ENCODE measurements around the gene SRMS. TPM values are rescaled to one million over a fixed set of nuclear protein-coding genes. Genes with fewer than 3 reads are reported as not detected.
A peak's percentile ranks its signal among the peaks of the same experiment; 100 is the strongest.
"Not testable (repeated sequence)": the region's sequence is repeated elsewhere in the genome, so short reads cannot be mapped to it uniquely, and the experiment has no call there.

SRMS gene
- total RNA-seq, 2 donors from 2014 or later, result 2.4 to 4.6 TPM

- ATAC-seq (peak; percentile 62), DNase-seq (peak in 1 of 2 donors; percentile 62)
- intact Hi-C loops (cut with DNase I, micrococcal nuclease), result no loop called here
Measured at GRCh38 chr20:63580796-63581461, 33.4 kb upstream of the SRMS start.

- intact Hi-C loops (cut with DNase I, micrococcal nuclease), result no loop called here
- DNase-seq (no peak), ATAC-seq (no peak)
Measured at GRCh38 chr20:63579017-63579694, 31.6 kb upstream of the SRMS start.

- DNase-seq (peak in 1 of 2 donors; percentile 46), ATAC-seq (peak; percentile 16)
- intact Hi-C loops (cut with DNase I, micrococcal nuclease), result no loop called here
Measured at GRCh38 chr20:63578224-63579016, 30.9 kb upstream of the SRMS start.

DNA sequence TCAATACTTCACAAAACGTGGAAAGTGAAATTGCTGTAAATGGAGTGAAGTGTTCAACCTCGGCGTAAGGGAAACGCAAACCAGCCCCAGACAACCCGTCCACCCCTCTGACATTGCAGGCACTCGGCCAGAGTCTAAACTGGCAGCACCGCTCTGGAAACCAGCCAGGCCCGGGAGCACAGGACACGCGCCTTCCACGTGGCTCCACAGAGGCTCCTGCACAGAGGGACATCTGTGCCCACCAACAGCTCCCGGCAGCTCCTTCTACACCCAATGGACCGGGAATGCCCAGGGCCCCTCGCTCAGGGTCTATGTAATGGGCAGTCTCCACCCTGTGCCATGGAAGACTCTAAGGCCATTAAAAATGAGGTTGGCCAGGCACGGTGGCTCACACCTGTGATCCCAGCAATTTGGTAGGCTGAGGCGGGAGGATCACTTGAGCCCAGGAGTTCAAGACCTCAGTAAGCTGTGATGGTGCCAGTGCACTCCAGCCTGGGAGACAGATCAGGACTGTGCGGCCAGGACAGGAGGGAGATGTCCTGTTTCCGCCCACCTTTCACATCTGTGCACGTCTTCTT, 29.9 kb upstream of the SRMS start:
- DNase-seq, result peak in 1 of 2 donors; percentile 62
- intact Hi-C loops (cut with DNase I, micrococcal nuclease), result no loop called here
- ATAC-seq, result peak; percentile 10

- DNase-seq (no peak), ATAC-seq (no peak)
- intact Hi-C loops (cut with DNase I, micrococcal nuclease), result no loop called here
Measured at GRCh38 chr20:63576311-63576710, 28.8 kb upstream of the SRMS start.

GRCh38 chr20:63574829-63575743, 27.5 kb upstream of the SRMS start:
- intact Hi-C loops (cut with DNase I, micrococcal nuclease), result no loop called here
- DNase-seq (no peak), ATAC-seq (no peak)

DNA sequence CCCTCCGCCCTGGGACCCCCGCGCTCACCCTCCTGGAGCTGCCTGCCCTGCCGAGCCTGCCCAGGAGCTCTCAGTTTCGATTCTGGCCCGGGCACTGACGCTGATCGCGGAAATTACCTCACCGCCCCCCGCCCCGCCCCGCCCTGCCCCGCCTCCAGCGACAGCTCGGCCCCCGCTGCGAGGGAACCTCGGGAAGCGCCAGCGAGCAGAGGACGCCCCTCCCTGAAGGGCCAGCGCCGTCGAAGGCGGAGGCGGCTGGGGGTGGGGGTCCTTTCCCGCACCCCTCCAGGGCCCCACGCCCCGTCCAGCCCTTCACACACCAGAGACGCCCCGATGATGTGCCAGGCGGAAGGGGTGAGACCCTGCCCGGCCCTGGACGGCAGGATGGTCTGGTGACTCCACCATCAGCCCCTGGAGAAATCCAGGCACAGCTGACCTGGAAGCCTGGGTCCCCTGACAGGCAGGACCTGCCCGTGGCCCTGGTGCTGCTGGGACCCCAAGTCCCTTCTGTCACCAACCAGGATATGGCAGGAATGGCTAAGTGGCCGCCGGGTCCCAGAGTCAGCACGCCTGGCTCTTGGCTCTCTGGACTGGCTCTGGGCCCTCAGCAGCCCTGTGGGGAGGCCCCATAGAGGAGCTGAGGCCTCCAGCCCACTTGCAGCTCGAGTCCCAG, 26.7 kb upstream of the SRMS start, which contains the start of gene HELZ2:
Gene HELZ2 (minus strand): TSS at position 84 of the 673 bp plus-strand sequence. CDS start 1,854 bp downstream, outside the sequence.
- intact Hi-C loops (cut with DNase I, micrococcal nuclease), result no loop called here
- DNase-seq, result peak; percentile 84 to 85
- peak; percentile 89 for ATAC-seq

DNA sequence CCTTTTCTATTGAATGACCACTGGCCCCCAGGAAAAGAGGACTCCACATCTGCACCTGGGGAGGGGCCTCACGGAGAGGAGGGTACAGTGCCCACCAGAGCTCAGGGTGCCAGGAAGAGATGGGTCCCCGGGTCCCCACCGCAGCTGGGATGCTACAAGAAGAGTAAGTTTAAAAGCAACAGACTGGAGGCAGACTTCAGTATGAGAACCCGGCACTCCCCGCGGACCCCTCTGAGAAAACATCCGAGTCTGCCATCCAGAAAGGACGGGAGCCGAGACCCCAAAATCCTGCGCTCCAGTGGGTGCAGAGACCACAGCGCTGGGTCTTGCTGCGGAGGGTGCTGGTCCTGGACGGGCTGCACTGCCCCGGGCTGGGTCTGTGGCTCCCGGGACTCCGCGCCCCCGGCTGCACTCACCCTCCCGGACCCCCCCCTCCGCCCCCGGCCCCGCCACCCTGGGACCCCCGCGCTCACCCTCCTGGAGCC, 26.1 kb upstream of the SRMS start:
- peak in 1 of 2 donors; percentile 32 for DNase-seq
- ATAC-seq, result peak; percentile 36
- intact Hi-C loops (cut with DNase I, micrococcal nuclease), result no loop called here

- DNase-seq (no peak), ATAC-seq (peak; percentile 8)
- intact Hi-C loops (cut with DNase I, micrococcal nuclease), result no loop called here
Measured at GRCh38 chr20:63572788-63573646, 25.5 kb upstream of the SRMS start.

DNA sequence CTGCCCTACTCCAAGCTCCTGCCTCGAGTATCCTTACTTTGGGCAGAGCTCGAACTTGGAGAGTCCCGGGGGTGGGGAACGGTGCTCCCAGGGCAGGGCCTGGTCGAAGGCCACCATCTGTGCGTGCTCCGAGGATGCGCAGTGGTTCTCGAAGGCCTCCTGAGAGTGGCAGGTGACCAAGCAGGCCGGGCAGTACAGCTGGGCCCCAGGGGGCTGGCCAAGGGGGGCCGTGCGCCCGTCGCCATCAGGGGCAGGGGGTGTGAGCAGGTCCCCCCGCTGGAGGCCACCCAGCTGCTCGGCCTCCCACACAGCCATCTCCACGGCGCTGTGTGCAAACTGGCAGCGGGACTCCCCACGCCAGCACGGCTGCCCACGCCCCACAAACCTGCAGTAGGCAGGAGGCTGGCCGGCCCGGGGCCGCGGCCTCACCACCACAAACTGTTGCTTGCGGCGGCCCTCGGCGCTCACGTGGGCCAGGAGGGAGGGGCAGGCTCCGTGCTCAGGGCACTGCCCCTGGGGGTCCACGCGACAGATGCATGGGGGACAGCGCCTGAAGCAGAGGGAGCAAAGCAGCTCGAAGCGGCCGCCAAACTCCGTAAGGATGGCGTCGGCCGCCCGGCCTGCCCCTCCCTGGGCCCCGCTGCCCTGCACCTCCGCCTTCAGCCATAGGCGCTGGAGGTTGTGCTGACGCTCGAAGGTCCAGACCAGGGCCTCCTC, 24.7 kb upstream of the SRMS start:
- DNase-seq (no peak), ATAC-seq (no peak)
- intact Hi-C loops (cut with DNase I, micrococcal nuclease), result no loop called here

DNA sequence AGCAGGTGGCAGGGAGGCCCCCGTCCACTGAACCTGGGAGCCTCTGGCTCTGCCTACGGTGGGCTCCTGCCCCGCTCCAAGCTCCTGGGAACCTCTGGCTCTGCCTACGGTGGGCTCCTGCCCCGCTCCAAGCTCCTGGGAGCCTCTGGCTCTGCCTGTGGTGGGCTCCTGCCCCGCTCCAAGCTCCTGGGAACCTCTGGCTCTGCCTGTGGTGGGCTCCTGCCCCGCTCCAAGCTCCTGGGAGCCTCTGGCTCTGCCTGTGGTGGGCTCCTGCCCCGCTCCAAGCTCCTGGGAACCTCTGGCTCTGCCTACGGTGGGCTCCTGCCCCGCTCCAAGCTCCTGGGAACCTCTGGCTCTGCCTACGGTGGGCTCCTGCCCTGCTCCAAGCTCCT, 23.5 kb upstream of the SRMS start:
- intact Hi-C loops (cut with DNase I, micrococcal nuclease); DNase-seq; ATAC-seq: not testable (repeated sequence)

DNA sequence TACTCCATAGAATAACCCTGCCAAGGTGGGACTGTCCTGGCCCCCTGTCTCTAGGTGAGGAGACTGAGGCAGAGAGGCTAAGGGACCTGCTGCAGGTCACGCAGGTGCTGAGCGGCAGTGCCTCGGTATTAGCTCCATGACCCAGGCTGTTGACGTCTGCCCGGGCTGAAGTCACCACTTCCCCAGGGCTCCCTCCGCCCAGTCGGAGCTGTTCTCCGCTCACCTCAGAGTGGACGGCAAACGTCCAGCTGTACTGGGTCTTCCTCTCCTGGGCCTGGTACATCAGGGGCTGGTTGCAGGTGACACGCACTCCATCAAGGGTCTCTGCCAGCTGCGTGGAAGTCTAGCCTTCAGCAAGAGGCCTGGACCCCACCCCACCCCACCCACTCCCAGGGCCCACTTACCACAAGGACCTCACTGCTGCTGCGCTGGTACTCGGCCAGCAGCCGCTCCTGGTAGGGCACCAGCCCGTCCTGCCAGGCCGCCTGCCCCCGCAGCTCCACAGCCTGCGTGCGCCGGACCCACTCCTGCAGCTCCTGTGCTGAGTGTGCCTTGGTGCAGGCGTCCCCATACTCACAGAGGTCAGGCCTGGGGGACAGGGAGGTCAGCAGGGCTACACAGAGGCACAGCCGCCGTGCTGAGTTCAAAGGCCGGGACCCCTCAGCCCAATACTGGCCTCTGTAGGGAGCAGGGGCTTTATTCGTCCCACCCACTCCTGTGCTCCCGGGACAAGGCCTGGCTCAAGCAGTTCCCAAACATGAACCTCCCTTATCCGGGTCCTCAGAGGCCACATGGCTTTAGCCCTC, 22.9 kb upstream of the SRMS start:
- ATAC-seq (no peak), DNase-seq (no peak)
- intact Hi-C loops (cut with DNase I, micrococcal nuclease), result no loop called here

GRCh38 chr20:63568986-63569949, 21.7 kb upstream of the SRMS start:
- ATAC-seq, result no peak
- intact Hi-C loops (cut with DNase I, micrococcal nuclease), result no loop called here
- DNase-seq, result no peak
